Gastroesophageal sphincter (tissue), 4 donors: ENCODE data around the gene CCDC177. TPM values are rescaled to one million over a fixed set of nuclear protein-coding genes. Genes with fewer than 3 reads are reported as not detected.

Source experiments
- ATAC-seq: fragments of 150-250 bp; one replicate; pipeline ENCODE4 v1.9.1; 2016; ENCODE audit warnings: mild to moderate bottlenecking, moderate library complexity
- H3K27ac ChIP-seq, 4 donors: fragments of 200-600 bp; sonication (generic) in 3 of 4; 1 replicate in 3 of 4; 2 replicates in 1 of 4; pipeline ENCODE4 v1.5.1; 2016 to 2019
- H3K27me3 ChIP-seq: fragments of 200-600 bp; sonication (generic); one replicate; pipeline ENCODE4 v1.5.1; 2019
- H3K36me3 ChIP-seq, 2 donors: fragments of 200-600 bp; sonication (generic); one replicate each; pipeline ENCODE4 v1.5.1; 2019; ENCODE audit warnings: control low read depth in 1 of 2
- H3K4me1 ChIP-seq, 3 donors: fragments of 200-600 bp; sonication (generic); 1 replicate in 2 of 3; 2 replicates in 1 of 3; pipeline ENCODE4 v1.5.1; 2016 to 2019; ENCODE audit warnings: control low read depth in 2 of 3
- H3K4me3 ChIP-seq, 2 donors: fragments of 200-600 bp; sonication (generic); one replicate each; pipeline ENCODE4 v1.5.1; 2019; ENCODE audit warnings: mild to moderate bottlenecking in 1 of 2, moderate library complexity in 1 of 2
- H3K9me3 ChIP-seq, 3 donors: fragments of 200-600 bp; sonication (generic); one replicate each; pipeline ENCODE4 v1.5.1; 2017 to 2019; ENCODE audit warnings: control low read depth in 2 of 3
- CTCF ChIP-seq, 4 experiments: fragments of 200-600 bp in 2 of 4; fragments of 450-650 bp in 2 of 4; sonication (generic) in 1 of 4; IDR thresholded peaks; one replicate each; pipeline ENCODE4 v1.5.1; 2017 to 2019; ENCODE audit warnings: antibody characterized with exemption in 4 of 4, mild to moderate bottlenecking in 2 of 4, moderate library complexity in 2 of 4
- EP300 ChIP-seq: sonication (generic); formaldehyde crosslinking; IDR thresholded peaks from one replicate; pipeline ENCODE4 v1.6.1; 2017; ENCODE audit warnings: antibody characterized with exemption, mild to moderate bottlenecking
- POLR2A ChIP-seq, 2 donors: fragments of 450-650 bp; IDR thresholded peaks; one replicate each; pipeline ENCODE4 v1.6.1; 2017; ENCODE audit warnings: antibody characterized with exemption in 2 of 2, mild to moderate bottlenecking in 2 of 2, moderate library complexity in 1 of 2
- POLR2AphosphoS5 ChIP-seq: sonication (generic); formaldehyde crosslinking; IDR thresholded peaks from one replicate; pipeline ENCODE4 v1.6.1; 2017; ENCODE audit warnings: antibody characterized with exemption
- WGBS, 2 donors: methylation state at CpG; one replicate each; pipeline ENCODE4 v1.1.5; 2018; ENCODE audit warnings: low coverage in 1 of 2; 5-methylcytosine and 5-hydroxymethylcytosine counted together
- total RNA-seq, 4 donors: library from RNA; depleted of rRNA; stranded (reverse); fragments of >200 nt; gene quantifications; one replicate each; pipeline ENCODE4 v1.1.0, GENCODE V29; 2016

Gene CCDC177
- total RNA-seq, 4 donors from 2014 or later, result not detected

- H3K4me1 ChIP-seq, result no peaks in the 10 kb centered on the region
- H3K27ac ChIP-seq, result no peak overlapping the region
- H3K27me3 ChIP-seq, result peaks cover 6% of the 10 kb centered on the region
- no peak overlapping the region for H3K4me3 ChIP-seq
- H3K36me3 ChIP-seq, result no peaks in the 10 kb centered on the region
- ATAC-seq, result no peak
- no peak for TF ChIP-seq POLR2AphosphoS5
- TF ChIP-seq POLR2A (IDR thresholded peaks at IDR 0.05), result no peak
- no peak for TF ChIP-seq CTCF (IDR thresholded peaks at IDR 0.05)
- no peak for TF ChIP-seq EP300
- 83 to 100% methylated on average over 1 of the region's 6 CpGs for WGBS, 2 donors
- H3K9me3 ChIP-seq, result no peaks in the 10 kb centered on the region
Measured at GRCh38 chr14:69522026-69522425, 52.6 kb downstream of the CCDC177 start.

Other genes with a start within 250 kb of the CCDC177 start
- 10 to 100 TPM; 70.2 to 89.8 (median 86.2) TPM for gene ERH, start 176.6 kb downstream of the CCDC177 start, total RNA-seq
- 10 to 100 TPM; 41.5 to 47.9 (median 45.4) TPM for gene SLC39A9, start 176.2 kb downstream of the CCDC177 start, total RNA-seq
- under 1 TPM in 2 of 4 donors, not detected in 2; 0.08 to 0.16 TPM for gene PLEKHD1, start 90.1 kb downstream of the CCDC177 start, total RNA-seq
- gene SUSD6, start 36.7 kb upstream of the CCDC177 start, total RNA-seq, result 10 to 100 TPM; 24.4 to 40.6 (median 38.5) TPM
- gene SRSF5, start 192.3 kb upstream of the CCDC177 start, total RNA-seq, result 100 to 1,000 TPM; 191 to 569 (median 275) TPM
- gene SLC10A1, start 222.4 kb upstream of the CCDC177 start, total RNA-seq, result not detected